GM10847 (cell line): ENCODE results near the gene RPS2.
A peak's percentile ranks its signal among the peaks of the same experiment; 100 is the strongest.

Experiments
- POLR2A ChIP-seq: IDR thresholded peaks from 2 replicates; pipeline ENCODE4 v1.6.1; 2011; ENCODE audit not compliant: insufficient read length; ENCODE audit errors: extremely low read depth

The RPS2 gene

GRCh38 chr16:1965396-1966001 is 873 bp upstream of the RPS2 start:
- no peak for TF ChIP-seq POLR2A

- no peak for TF ChIP-seq POLR2A
Observed at GRCh38 chr16:1963806-1964505, 670 bp downstream of the RPS2 start.

- no peak for TF ChIP-seq POLR2A
Observed at GRCh38 chr16:1961651-1962067, 3.0 kb downstream of the RPS2 start.

- no peak for TF ChIP-seq POLR2A
Observed at GRCh38 chr16:1960665-1961630, 3.7 kb downstream of the RPS2 start.

- peak; percentile 82 for TF ChIP-seq POLR2A
Observed at GRCh38 chr16:1959269-1960039, 5.2 kb downstream of the RPS2 start, which contains the start of gene NDUFB10. NDUFB10 (plus strand) TSS chr16:1959538; CDS start chr16:1959625, 87 bp downstream.

GRCh38 chr16:1958715-1959268 is 5.8 kb downstream of the RPS2 start:
- TF ChIP-seq POLR2A: no peak

- TF ChIP-seq POLR2A: no peak
Observed at GRCh38 chr16:1953734-1954133, 10.9 kb downstream of the RPS2 start.

GRCh38 chr16:1950559-1950958 is 14.1 kb downstream of the RPS2 start:
- TF ChIP-seq POLR2A: no peak

- TF ChIP-seq POLR2A: no peak
Observed at GRCh38 chr16:1950047-1950446, 14.6 kb downstream of the RPS2 start.

- no peak for TF ChIP-seq POLR2A
Observed at GRCh38 chr16:1949507-1949906, 15.1 kb downstream of the RPS2 start.

- TF ChIP-seq POLR2A: no peak
Observed at GRCh38 chr16:1947369-1947670, 17.3 kb downstream of the RPS2 start.

GRCh38 chr16:1946495-1947368 is 17.9 kb downstream of the RPS2 start:
- no peak for TF ChIP-seq POLR2A

- TF ChIP-seq POLR2A: no peak
Observed at GRCh38 chr16:1945559-1946391, 18.9 kb downstream of the RPS2 start.

GRCh38 chr16:1944612-1945199 is 19.9 kb downstream of the RPS2 start:
- TF ChIP-seq POLR2A: no peak
